ENCODE measurements around the gene VSIG10L2. TPM values are rescaled to one million over a fixed set of nuclear protein-coding genes. Genes with fewer than 3 reads are reported as not detected.

VSIG10L2 gene
- total RNA-seq, 1 experiment from 2014 or later, result not detected

DNA sequence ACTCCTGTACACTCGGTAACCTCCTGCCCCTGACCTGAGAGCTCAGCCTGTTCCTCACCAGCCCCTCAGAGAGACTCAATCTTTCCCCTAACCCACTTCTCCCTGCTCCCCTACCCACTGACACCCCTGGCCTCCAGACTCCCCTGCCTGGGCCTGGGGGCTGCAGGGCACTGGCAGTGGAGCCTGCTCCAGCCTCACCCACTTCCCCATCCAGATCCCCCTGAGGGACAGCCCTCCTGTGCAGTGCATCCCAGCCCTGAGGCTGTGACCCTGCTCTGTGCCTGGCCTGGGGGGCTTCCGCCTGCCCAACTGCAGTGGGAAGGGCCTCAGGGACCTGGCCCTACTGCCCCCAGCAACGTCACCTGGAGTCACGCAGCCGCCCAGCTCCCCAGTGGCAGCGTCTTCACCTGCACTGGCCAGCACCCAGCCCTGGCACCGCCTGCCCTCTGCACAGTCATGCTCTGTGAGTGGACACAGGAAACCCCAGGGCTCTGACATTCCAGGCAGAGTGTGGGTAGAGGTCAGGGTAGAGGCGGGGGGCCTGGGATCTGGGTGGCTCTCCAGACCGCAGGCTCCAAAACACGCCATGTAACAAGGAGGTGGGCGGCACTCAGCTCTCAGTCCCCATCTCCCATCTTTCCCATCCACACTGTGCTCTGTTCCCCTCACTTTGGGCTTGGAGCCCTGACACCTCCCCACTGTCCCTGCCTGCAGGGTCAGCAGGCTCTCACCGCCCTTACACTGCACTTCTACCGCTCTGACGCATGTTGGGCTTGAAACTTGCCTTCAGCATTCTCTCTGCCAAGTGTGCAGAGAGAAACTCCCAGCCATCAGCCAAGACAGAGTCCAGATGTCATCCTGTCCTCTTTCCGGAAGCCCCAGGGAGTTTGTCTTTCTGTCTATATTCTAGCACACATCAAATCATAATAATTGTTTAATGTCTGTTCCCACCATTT is 5.1 kb downstream of the VSIG10L2 start:
- no peak overlapping the region for H4K91ac ChIP-seq (ENCODE audit: insufficient read length, low read depth, low read length)
- DNase-seq, result no peak
- no peaks in the 10 kb centered on the region for H3K9me3 Mint-ChIP-seq
- H3K9me3 ChIP-seq (ENCODE audit: control insufficient read depth, low read depth, low read length), result no peaks in the 10 kb centered on the region
- no peak overlapping the region for H4K5ac ChIP-seq (ENCODE audit: insufficient read length, low read depth, low read length)
- H3K4me1 Mint-ChIP-seq, result peaks cover 8 to 13% of the 10 kb centered on the region in 2 experiments
- no peak overlapping the region for H3K4ac ChIP-seq (ENCODE audit: low read depth, low read length)
- no peaks in the 10 kb centered on the region for H4K20me1 ChIP-seq (ENCODE audit: control insufficient read depth, insufficient read depth, insufficient read length)
- no peaks in the 10 kb centered on the region for H3K27me3 ChIP-seq (ENCODE audit: insufficient read depth, low read length)
- no peak overlapping the region for H2BK120ac ChIP-seq (ENCODE audit: low read depth, low read length, poor library complexity, severe bottlenecking)
- no peak overlapping the region for H2AFZ ChIP-seq (ENCODE audit: low read length)
- no peak overlapping the region for H3K27ac ChIP-seq (ENCODE audit: insufficient read length, low read depth, low read length)
- no peak overlapping the region for H2BK5ac ChIP-seq (ENCODE audit: insufficient read length, low read length)
- H3T11ph ChIP-seq (ENCODE audit: low read length), result no peak overlapping the region
- peak overlapping the region in 1 of 2 experiments; percentile 4; a peak in 1 of 5 replicates for H3K4me3 Mint-ChIP-seq
- TF ChIP-seq CTCF (conservative IDR thresholded peaks at IDR 0.05), result no peak
- H2BK15ac ChIP-seq (ENCODE audit: low read depth, low read length), result no peak overlapping the region
- no peak overlapping the region for H4K8ac ChIP-seq (replicated peaks; ENCODE audit: insufficient read length, low read depth, low read length)
- H3K79me1 ChIP-seq (ENCODE audit: insufficient read depth, low read depth, low read length, poor library complexity, severe bottlenecking), result no peaks in the 10 kb centered on the region
- no peaks in the 10 kb centered on the region for H3K4me1 ChIP-seq (ENCODE audit: insufficient read depth, low read length)
- H3K4me2 ChIP-seq (ENCODE audit: insufficient read depth, insufficient read length, low read length), result no peak overlapping the region
- no peak overlapping the region for H3K9ac ChIP-seq (ENCODE audit: extremely low read depth, insufficient read length, low read length)
- no peak overlapping the region for H3K56ac ChIP-seq (ENCODE audit: insufficient read length, low read depth, low read length)
- no peak overlapping the region for H3K18ac ChIP-seq (ENCODE audit: insufficient read length, low read depth, low read length)
- H3K36me3 Mint-ChIP-seq (ENCODE audit: insufficient read depth in 1 of 3, low read depth in 3 of 3), result peaks cover 0 to 7% (median 0%) of the 10 kb centered on the region in 3 experiments; a peak in 2 of 7 replicates
- no peak overlapping the region; the same call in 1 of the 2 replicates for H3K14ac ChIP-seq (ENCODE audit: insufficient read depth, low read length)
- no peaks in the 10 kb centered on the region for H3K23me2 ChIP-seq (ENCODE audit: insufficient read length, low read depth, low read length, poor library complexity, severe bottlenecking)
- H3K27ac Mint-ChIP-seq, result peak overlapping the region; percentile 44 to 76 (median 76); a peak in 5 of 7 replicates
- no peak overlapping the region for H2BK20ac ChIP-seq (ENCODE audit: low read depth, low read length, poor library complexity, severe bottlenecking)
- H2AK5ac ChIP-seq (ENCODE audit: insufficient read length, low read length), result no peak overlapping the region
- no peaks in the 10 kb centered on the region for H3K79me2 ChIP-seq (ENCODE audit: insufficient read depth, low read length)
- WGBS (ENCODE audit: extremely low coverage, insufficient read length, low lambda C conversion rate), result no CpG with 5 or more reads among the region's 15 CpGs
- no peak overlapping the region for H2BK12ac ChIP-seq (ENCODE audit: insufficient read length, low read depth, low read length)
- no peaks in the 10 kb centered on the region; the same call in 1 of the 2 replicates for H3K27me3 Mint-ChIP-seq (ENCODE audit: low read depth)
- H3K23ac ChIP-seq (ENCODE audit: insufficient read length, low read depth, low read length), result no peak overlapping the region

Measured in H9 (cell line).